Ascending aorta (tissue), 2 donors: Measurements from ENCODE around the gene AURKA. TPM values are rescaled to one million over a fixed set of nuclear protein-coding genes. Genes with fewer than 3 reads are reported as not detected.

Source experiments
- DNase-seq, 2 donors: peaks; one replicate each; pipeline ENCODE4 v3.0.0-alpha.2; 2019; ENCODE audit warnings: low spot score in 2 of 2
- H3K27ac ChIP-seq, 2 donors: fragments of 200-600 bp; sonication (generic); one replicate each; pipeline ENCODE4 v1.5.1; 2016 to 2017; ENCODE audit warnings: mild to moderate bottlenecking in 1 of 2
- H3K27me3 ChIP-seq: fragments of 200-600 bp; sonication (generic); one replicate; pipeline ENCODE4 v1.5.1; 2017
- H3K36me3 ChIP-seq, 2 donors: fragments of 200-600 bp; sonication (generic); one replicate each; pipeline ENCODE4 v1.5.1; 2016
- H3K4me1 ChIP-seq, 2 donors: fragments of 200-600 bp; sonication (generic); one replicate each; pipeline ENCODE4 v1.5.1; 2016 to 2017; ENCODE audit warnings: mild to moderate bottlenecking in 1 of 2
- H3K4me3 ChIP-seq, 2 donors: fragments of 200-600 bp; sonication (generic); one replicate each; pipeline ENCODE4 v1.5.1; 2016 to 2017; ENCODE audit warnings: mild to moderate bottlenecking in 1 of 2
- H3K9me3 ChIP-seq, 2 donors: fragments of 200-600 bp; sonication (generic); one replicate each; pipeline ENCODE4 v1.5.1; 2016
- CTCF ChIP-seq, 3 experiments: fragments of 200-600 bp in 2 of 3; fragments of 450-650 bp in 1 of 3; sonication (generic) in 2 of 3; IDR thresholded peaks; one replicate each; pipeline ENCODE4 v1.5.1; 2016 to 2019; ENCODE audit warnings: antibody characterized with exemption in 3 of 3, mild to moderate bottlenecking in 1 of 3, moderate library complexity in 1 of 3
- intact Hi-C: fragments of 100-400 bp; cut with DNase I; formaldehyde crosslinking; loops from one replicate; pipeline ENCODE4 v1.15.1; 2023
- total RNA-seq: library from RNA; depleted of rRNA; stranded (reverse); fragments of >200 nt; gene quantifications from one replicate; pipeline ENCODE4 v1.1.0, GENCODE V29; 2016

Gene AURKA
- total RNA-seq, 1 donor from 2014 or later = not detected

- H3K4me1 ChIP-seq = no peaks in the 10 kb centered on the region
- H3K4me3 ChIP-seq = no peak overlapping the region
- no peaks in the 10 kb centered on the region for H3K27me3 ChIP-seq
- H3K36me3 ChIP-seq = no peaks in the 10 kb centered on the region
- DNase-seq = no peak
- intact Hi-C loops = no loop called here
- no peak for TF ChIP-seq CTCF (IDR thresholded peaks at IDR 0.05)
- no peak overlapping the region for H3K27ac ChIP-seq
- no peaks in the 10 kb centered on the region for H3K9me3 ChIP-seq
These were observed 37.5 kb upstream of the AURKA start for GRCh38 chr20:56429502-56429901.

DNA sequence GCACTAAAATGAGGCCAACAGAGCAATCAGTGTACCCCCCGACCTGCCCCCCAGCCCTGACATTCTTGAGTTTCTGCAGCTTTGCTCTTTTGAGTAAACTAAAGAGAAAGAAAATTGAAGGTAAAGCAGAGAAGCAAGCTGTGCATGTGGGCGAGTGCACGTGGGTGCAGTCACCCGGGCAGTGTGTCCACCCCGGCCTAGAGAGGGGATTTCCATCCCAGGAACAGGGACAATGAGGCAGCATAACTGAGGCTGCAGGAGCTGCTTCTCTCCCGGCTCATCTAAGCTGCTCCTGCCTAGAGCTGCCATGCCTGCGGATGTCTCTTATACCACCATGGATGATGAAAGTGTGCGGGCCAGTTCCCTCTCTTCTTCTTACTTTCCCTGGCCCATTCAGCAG is 36.9 kb upstream of the AURKA start:
- intact Hi-C loops = no loop called here
- Histone ChIP-seq H3K36me3 (no peaks in the 10 kb centered on the region), H3K27me3 (no peaks in the 10 kb centered on the region), H3K4me1 (no peaks in the 10 kb centered on the region), H3K27ac (no peak overlapping the region), H3K4me3 (no peak overlapping the region), H3K9me3 (no peaks in the 10 kb centered on the region)
- no peak for TF ChIP-seq CTCF (IDR thresholded peaks at IDR 0.05)
- no peak for DNase-seq

DNA sequence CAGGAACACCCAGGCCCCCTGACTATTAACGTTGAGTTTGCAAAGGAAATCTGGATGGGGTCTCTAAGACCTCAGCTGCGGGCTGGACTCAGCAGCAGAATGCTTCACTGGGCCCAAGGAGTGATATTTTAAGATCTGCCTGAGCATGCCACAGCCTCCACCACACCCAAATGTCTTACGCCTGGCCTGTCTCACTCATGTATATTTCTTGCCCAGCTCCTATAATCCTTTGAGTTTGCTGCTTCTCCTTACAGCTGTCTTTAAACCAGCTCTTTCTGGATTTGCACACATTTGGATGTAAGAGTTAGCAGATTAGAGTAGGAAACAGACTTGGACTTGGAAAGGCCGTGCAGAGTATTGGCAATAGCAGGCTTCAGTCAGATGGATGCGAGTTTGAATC is 36.4 kb upstream of the AURKA start:
- no peaks in the 10 kb centered on the region for H3K4me1 ChIP-seq
- H3K9me3 ChIP-seq = no peaks in the 10 kb centered on the region
- no peak for TF ChIP-seq CTCF (IDR thresholded peaks at IDR 0.05)
- H3K36me3 ChIP-seq = no peaks in the 10 kb centered on the region
- H3K4me3 ChIP-seq = no peak overlapping the region
- intact Hi-C loops = no loop called here
- no peaks in the 10 kb centered on the region for H3K27me3 ChIP-seq
- DNase-seq = no peak
- H3K27ac ChIP-seq = no peak overlapping the region

DNA sequence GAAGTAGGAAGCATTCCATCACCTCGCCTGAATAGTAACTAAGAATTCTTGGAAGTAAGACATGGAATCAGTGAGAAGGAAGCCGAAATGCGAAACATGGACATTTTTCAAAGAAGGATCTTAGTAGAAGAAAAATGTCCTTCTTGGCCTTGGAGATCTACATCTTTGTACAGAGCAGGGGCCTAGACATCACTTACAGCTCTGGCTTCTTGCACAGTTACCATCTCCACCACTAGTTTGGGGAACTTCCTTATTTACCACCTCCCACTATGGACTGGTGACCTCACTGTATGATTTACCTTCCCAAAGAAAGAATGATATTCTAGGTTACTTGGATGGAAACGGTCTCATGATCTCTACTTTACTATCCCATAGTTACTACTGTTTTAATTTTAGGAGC is 35.8 kb upstream of the AURKA start:
- no peak for DNase-seq
- H3K27ac ChIP-seq = no peak overlapping the region
- H3K36me3 ChIP-seq = no peaks in the 10 kb centered on the region
- no peak for TF ChIP-seq CTCF (IDR thresholded peaks at IDR 0.05)
- intact Hi-C loops = no loop called here
- no peaks in the 10 kb centered on the region for H3K4me1 ChIP-seq
- H3K9me3 ChIP-seq = no peaks in the 10 kb centered on the region
- no peak overlapping the region for H3K4me3 ChIP-seq
- H3K27me3 ChIP-seq = no peaks in the 10 kb centered on the region

GRCh38 chr20:56426926-56427325 is 34.9 kb upstream of the AURKA start:
- no peak for TF ChIP-seq CTCF (IDR thresholded peaks at IDR 0.05)
- H3K4me1 ChIP-seq = no peaks in the 10 kb centered on the region
- no peak overlapping the region for H3K27ac ChIP-seq
- no peak for DNase-seq
- no peaks in the 10 kb centered on the region for H3K36me3 ChIP-seq
- intact Hi-C loops = no loop called here
- H3K9me3 ChIP-seq = no peaks in the 10 kb centered on the region
- H3K4me3 ChIP-seq = no peak overlapping the region
- H3K27me3 ChIP-seq = no peaks in the 10 kb centered on the region

DNA sequence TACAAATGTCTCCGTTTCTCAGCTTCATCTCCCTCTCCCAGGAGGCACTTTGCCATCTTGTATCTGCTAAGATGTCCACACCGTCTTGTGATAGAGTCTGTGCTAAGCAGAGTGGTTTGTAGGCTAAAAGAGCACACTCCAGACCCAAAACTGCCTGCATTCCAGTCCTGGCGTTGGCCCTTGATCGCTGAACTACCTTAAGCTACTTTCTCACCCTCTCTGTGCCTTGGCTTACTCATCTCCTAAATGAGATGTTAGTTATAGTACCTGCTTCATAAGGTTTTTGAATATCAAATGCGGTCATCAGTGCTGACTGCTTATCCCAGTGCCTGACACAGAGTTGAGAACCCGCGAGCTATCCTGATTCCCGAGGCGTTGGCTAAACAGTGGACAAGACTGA is 34.0 kb upstream of the AURKA start:
- no peak for TF ChIP-seq CTCF (IDR thresholded peaks at IDR 0.05)
- no peaks in the 10 kb centered on the region for H3K9me3 ChIP-seq
- no peak overlapping the region for H3K4me3 ChIP-seq
- no peaks in the 10 kb centered on the region for H3K27me3 ChIP-seq
- intact Hi-C loops = no loop called here
- H3K4me1 ChIP-seq = no peaks in the 10 kb centered on the region
- H3K36me3 ChIP-seq = no peaks in the 10 kb centered on the region
- no peak overlapping the region for H3K27ac ChIP-seq
- no peak for DNase-seq
